22Rv1 (cell line): ENCODE results near the gene PRICKLE1.

Experiments
- ZFX ChIP-seq: fragments of 450-650 bp; IDR thresholded peaks from 2 replicates; pipeline ENCODE4 v1.6.1; 2017; ENCODE audit warnings: antibody characterized with exemption, borderline replicate concordance
- TF ChIP-seq, protein P1 (sequence below): fragments of 450-650 bp; IDR thresholded peaks from 2 replicates; pipeline ENCODE4 v1.5.1; 2017; ENCODE audit warnings: mild to moderate bottlenecking

DNA sequence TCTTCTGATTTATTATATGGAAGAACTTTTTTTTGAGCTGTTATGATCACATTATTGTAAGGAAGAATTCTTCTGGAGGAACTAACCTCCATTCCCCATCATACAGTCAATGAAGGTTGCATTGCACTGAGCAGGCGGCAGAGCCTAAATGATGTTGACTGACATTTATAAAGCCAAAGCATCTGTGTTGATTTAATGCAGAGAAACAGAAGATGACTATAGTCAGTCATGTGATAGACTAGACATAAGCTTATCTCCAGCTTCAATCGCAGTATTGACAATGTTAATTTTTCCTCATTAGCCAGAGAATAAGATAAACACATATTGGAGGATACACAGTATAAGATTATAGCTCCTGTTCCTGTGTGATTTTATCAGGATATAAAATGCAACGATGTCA, 82.0 kb downstream of the PRICKLE1 start:
- TF ChIP-seq, protein P1, sequence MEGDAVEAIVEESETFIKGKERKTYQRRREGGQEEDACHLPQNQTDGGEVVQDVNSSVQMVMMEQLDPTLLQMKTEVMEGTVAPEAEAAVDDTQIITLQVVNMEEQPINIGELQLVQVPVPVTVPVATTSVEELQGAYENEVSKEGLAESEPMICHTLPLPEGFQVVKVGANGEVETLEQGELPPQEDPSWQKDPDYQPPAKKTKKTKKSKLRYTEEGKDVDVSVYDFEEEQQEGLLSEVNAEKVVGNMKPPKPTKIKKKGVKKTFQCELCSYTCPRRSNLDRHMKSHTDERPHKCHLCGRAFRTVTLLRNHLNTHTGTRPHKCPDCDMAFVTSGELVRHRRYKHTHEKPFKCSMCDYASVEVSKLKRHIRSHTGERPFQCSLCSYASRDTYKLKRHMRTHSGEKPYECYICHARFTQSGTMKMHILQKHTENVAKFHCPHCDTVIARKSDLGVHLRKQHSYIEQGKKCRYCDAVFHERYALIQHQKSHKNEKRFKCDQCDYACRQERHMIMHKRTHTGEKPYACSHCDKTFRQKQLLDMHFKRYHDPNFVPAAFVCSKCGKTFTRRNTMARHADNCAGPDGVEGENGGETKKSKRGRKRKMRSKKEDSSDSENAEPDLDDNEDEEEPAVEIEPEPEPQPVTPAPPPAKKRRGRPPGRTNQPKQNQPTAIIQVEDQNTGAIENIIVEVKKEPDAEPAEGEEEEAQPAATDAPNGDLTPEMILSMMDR = no peak
- no peak for TF ChIP-seq ZFX
